Glomerular visceral epithelial cell (primary cell): ENCODE data around the gene PRXL2B.
A peak's percentile ranks its signal among the peaks of the same experiment; 100 is the strongest.
"Not testable (repeated sequence)": the region's sequence is repeated elsewhere in the genome, so short reads cannot be mapped to it uniquely, and the experiment has no call there.

ENCODE experiments used
- DNase-seq: peaks from one replicate; pipeline ENCODE4 v3.0.0-alpha.2; 2016; ENCODE audit errors: extremely low spot score

The PRXL2B gene

DNA sequence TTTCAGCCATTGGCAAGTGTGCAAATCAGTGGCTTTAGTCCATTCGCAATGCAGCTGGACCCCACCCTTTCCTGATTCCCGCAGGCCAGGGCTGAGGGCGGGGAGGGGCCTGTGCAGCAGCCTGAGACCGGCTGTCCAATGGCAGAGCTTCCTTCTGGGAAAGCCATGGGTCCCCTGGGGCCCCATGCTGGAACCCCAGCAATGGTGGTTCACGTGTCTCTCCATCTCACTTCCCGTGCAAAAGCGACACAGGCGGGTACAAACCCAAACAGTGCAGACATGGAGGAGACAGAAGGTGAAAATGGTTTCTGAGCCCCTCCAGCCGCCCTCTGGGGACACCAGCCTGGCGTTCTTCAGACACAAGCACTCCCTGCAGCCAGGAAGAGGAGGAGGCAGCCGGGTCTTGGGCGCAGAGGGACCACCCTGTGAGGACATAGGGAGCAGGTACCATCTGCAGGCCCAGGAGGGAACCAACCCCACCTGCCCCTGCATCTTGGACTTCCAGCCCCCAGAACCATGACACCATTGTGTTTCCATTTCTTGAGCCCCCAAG is 36.2 kb upstream of the PRXL2B start:
- not testable (repeated sequence) for DNase-seq

DNA sequence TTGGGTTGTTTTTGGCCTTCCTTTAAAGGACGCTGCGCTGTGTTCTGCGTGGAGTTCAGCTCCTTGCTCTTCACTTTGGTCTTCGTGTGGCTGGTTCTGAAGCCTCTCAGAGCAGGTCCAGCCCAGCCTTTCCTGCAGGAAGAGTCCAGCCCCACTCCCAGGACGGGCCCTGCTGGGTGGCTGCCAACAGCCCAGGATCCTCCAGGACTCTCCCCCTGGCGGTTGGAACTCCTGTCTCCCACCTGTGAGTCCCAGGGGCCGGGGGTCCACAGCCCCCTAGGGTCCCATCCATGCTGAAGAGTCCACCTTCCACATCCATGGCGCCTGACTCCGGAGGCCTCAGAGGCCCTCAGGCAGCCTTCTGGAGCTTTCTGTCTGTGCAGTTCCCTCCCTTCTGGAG is 35.0 kb upstream of the PRXL2B start:
- DNase-seq, result not testable (repeated sequence)

DNA sequence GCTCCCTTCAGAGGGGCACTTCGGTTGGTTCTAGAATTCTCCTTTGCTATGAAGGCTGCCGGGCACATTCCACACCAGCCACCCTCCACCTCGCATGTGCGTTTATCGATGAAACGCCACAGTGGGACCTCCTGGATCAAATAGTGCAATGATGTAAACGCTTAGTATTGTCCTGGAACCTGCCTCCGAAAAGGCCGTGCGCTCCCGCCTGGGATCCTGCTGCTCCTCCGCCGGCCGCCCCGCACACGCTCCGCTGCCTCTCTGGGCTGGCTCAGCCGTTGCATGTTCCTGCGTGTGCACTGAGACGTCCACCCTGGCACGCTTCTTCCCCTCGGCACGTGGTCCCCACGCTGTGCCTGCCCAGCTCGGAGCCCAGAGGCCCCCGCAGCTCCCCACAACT is 34.4 kb upstream of the PRXL2B start:
- no peak for DNase-seq

DNA sequence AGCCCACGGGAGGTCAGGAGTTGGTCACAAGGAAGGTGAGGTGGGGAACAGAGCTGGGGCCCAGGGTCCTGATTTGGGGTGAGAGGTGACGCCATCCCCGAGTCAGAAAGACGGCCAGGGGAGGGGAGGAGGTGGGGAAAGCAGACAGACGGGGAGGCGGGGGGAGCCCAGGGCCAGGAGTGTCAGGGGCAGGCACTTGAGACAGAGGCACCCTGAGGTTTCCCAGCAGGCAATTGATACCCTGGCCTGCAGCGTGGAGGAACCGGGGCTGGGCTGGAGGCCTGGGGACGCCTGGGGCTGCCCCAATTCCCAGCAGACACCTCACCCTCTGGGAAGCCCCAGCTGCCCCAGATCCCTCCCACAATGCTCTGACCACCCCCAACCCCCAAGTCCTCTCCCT is 33.5 kb upstream of the PRXL2B start:
- DNase-seq, result not testable (repeated sequence)

DNA sequence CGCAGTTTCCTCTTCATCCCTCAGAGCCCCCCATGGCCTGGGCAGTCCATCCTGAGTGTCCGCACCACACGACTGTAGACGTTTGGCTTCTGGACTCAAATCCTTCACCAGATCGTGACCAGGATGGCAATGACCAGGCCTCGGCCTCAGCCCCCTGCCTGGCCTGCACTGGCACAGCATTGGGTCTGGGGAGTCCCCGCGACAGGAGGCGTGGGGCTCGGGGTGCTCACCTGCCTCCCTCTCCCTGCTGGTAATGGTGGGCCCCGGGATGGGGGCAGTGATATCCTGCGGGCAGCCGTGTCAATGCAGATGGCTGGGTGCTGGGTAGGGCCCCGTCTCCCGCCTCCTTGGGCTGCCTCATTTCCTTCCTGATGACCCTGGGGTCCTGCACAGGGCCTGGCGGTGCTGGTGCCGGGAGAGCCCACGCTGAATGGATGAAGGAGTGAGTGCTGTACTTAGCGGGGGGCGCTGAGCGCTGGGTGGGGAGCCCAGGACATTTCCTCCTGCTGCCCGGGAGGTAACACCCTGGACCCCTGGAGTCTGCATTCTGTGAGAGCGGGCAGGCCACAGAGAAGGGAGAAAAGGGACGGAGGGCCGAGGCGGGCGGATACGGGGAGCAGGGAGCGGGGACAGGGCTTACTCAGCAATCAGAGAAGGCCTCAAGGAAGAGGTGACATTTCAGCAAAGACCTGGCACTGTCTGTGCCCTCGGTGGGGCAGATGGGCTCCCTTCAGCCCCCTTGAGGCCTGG is 32.5 kb upstream of the PRXL2B start:
- DNase-seq, result no peak

DNA sequence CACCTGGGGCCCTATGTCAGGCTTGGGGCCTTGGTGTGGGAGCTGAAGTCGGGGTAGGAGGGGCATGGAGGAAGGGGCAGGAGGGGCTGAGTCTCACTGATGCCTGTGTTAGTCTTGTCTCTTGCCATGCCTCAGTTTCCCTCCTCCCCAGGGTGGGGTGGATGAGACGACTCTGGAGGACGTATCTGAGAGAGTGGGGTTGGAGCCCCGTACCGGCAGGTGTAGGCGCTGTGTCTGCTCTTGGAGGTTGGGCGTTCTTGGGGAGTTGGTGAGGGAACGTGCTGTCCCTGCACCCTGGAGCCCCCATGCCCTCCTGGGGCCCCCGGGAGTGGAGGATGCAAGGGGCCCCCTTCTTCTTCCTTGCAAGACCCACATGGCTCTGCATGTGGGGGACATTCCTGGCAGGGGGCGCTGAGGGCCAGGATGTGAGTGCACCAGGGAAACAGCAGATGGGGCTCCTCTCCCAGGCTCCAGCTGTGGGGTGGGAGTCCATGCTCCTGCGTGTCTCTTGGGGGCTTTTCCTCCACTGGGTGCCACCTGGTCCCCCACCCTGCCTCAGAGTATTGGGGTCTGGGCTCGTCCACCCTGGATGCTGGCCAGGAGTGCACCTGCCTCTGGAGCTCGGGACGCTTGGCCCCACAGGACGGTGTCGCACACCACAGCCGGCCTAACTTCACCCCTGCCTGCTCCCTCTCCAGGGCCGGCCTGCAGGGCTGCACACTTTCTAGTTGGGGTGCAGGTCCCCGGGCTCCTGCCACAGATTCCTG is 31.8 kb upstream of the PRXL2B start:
- DNase-seq, result no peak

DNA sequence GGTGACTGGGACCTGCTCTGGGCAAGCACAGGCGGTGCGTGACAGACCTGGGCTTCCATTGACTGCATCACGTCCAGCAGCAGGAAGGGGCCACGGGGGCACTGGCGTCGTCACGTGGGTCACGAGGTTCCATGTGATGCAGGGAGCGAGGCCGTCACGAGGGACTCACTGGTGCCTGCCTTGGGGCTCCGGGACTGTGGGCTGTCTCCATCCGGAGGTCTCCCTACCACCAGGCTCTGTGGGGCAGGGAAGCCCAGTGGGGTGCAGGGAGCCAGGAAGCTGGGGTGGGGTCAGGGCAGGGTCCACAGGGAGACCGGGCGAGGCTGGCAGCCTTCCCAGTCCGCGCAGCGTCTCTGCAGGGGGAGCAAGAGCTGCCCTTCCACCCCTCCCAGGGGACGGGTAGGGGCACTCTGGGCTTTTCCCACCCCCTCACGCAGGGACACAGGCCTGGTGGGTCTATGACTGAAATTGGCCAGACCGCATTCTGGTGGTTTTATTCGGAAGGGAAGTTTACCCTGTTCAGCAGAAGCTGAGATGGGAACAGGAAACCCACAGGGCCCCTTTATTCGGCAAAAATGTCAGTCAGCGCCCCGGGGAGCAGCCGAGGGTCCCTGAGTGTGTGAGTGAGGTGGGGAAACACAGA is 30.8 kb upstream of the PRXL2B start:
- peak; percentile 28 for DNase-seq

DNA sequence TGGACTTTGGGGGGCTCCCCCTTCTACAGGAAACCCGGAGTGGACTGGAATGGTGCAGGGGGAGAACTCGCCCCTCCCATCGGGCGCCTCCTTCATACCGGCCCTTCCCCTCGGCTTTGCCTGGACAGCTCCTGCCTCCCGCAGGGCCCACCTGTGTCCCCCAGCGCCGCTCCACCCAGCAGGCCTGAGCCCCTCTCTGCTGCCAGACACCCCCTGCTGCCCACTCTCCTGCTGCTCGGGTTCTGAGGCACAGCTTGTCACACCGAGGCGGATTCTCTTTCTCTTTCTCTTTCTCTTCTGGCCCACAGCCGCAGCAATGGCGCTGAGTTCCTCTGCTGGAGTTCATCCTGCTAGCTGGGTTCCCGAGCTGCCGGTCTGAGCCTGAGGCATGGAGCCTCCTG is 30.3 kb upstream of the PRXL2B start, which contains the start of gene TNFRSF14:
TNFRSF14 (plus strand) TSS at position 95 of the 401 bp plus-strand sequence; CDS start at position 389, 294 bp downstream.
- DNase-seq, result peak; percentile 54

DNA sequence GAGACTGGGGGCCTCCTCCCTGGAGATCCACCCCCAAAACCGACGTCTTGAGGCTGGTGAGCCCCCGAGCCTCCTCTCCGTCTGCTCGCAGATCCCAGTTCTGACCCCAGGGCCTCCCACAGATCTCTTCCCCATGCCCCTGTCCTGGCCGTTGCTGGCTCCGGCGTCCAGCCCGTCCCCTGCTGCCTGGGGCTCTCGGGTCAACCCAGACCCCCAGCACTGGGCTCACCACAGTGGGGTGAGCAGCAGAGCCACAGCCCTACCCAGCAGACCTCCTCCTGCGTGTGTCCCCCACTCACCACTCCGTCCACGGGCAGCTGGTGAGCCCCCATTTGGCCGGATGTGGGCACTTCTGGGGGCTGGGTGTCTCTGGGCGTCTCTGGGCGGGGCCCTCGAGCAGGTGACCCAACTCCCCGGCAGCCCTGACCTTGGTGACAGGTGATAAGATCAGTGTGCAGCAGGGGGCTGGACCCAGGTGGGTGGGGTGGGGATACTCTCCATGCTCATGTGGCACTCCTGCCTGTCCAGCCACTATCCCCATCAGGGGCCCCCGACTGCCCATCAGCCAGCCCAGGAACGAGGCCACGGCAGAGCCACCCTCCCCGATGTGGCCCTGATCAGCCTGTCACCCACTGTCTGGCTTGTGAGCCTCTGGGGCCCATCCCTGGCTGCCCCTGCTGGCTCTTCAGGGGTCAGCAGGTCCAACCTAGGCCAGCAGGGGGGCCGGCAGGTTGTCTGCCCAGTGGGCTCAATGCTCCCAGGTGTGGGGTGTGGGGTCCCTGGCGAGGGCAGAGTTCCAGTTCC is 29.7 kb upstream of the PRXL2B start:
- DNase-seq, result peak; percentile 24

DNA sequence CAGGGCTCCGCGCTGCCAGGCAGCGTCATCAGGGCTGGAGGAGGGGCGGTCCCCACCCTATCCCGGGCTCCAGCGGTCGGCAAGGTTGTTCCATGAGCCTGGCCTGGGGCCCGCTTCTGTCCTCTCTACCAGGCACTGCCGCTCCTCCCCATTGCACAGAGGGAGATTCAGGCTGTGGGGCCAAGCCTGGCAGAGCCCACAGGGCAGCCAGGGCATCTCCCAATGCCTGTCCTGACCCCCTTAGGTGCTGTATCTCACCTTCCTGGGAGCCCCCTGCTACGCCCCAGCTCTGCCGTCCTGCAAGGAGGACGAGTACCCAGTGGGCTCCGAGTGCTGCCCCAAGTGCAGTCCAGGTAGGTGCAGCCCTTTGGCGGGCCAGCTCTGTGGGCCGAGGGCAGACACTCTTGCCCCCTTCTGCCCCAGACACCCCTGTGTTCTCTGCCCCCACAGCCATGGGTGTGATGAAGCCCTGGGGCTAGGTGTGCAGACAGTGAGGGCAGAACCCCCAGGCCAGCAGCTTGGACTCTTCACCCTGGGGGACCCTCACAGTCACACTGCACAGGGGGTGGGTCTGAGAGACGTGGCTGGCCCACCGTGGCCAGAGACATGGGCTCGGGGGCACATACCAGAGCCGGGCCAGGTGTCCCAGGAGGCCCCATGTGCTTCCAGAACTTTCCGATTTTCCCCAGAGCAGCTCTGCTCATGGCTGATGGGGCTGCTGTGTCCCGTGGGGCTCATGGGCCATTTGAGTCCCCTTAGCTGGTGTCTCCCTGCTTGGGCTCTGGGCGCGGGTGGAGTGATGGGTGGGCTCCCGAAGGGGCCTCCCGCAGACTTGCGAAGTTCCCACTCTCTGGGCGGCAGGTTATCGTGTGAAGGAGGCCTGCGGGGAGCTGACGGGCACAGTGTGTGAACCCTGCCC is 28.8 kb upstream of the PRXL2B start:
- DNase-seq, result no peak

DNA sequence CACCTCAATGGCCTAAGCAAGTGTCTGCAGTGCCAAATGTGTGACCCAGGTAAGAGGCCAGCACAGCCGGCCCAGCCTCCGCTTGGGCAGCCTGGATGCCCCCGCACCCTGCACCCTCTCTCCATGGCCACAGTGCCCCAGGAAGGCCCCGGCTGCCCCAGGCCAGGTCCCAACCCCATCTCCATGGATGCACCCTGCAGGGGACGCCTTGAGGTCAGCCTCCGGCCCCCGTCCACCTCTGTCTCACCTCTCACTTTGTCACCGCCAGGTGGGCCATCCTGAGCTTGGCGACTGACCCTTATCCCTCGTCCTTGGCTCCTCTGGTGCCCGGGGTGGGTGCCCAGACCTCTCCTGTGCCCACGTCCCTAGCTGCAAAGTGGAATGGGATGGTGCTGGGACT is 28.2 kb upstream of the PRXL2B start:
- no peak for DNase-seq

DNA sequence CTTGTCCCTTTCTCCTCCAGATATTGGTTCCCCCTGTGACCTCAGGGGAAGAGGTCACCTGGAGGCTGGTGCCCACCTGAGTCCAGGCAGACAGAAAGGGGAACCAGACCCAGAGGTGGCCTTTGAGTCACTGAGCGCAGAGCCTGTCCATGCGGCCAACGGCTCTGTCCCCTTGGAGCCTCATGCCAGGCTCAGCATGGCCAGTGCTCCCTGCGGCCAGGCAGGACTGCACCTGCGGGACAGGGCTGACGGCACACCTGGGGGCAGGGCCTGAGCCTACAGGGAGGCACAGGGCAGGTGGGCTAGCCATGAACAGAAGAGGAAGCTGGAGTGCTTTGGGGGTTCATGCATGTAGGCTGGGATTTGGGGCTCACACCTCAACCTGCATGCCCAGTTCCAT is 27.7 kb upstream of the PRXL2B start:
- no peak for DNase-seq

DNA sequence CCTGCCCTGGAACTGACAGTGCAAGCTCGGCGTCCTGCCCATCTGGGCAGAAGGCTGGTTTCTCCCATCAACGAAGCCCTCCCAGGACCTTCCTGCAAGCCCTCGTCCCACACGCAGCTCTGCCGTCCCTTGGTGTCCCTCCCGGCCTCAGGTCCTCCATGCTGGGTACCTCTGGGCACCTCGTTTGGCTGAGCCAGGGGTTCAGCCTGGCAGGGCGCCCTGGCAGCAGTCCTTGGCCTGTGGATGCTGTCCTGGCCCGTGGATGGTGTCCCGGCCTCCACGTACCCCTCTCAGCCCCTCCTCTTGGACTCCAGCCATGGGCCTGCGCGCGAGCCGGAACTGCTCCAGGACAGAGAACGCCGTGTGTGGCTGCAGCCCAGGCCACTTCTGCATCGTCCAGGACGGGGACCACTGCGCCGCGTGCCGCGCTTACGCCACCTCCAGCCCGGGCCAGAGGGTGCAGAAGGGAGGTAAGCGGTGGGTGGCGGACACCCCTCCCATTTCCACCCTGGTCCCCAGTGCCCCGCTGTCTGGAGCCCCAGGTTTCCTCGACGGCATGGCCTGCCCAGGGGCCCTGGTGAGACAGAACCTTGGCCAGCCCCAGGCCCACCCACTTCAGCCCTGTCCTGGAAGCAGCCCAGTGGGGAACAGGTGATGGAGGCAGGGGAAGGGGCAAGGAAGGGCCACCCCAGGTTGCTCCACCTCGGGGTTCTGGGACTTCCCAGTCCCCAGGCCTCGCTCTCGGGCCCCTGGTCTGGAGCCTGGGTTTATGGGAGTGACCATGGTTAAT is 26.9 kb upstream of the PRXL2B start:
- DNase-seq, result no peak

DNA sequence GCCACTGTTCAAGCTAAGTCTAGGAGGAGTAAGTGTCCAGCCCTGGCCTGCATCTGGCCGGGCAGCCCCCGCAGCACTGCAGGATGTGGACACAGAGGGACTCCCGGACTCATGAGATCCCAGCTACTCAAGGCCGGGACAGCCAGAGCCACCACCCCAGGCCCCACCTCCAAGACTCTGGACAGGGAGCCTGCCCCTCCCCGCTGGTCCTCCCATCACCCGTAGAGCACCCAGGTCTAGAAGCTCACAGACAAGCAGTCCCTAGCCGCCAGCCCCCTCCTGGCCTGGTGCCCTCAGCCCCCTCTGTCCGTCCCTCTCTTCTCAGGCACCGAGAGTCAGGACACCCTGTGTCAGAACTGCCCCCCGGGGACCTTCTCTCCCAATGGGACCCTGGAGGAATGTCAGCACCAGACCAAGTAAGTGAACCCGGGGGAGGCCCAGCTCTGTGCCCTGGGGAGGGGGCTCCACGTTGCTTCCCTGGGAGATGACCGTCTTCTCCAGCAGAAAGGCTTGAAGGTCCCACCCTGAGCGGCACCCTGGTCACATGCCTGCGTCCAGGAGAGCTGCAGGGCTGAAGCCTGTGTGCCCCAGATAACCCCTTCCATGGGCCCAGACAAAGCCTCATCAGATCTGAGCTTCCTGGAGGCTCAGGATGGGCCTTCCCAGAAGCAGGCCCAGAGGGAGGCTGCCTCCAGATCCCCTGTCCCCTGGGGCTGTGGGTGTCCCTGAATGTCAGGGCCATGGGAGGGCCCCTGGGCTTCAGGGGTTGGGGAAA is 26.1 kb upstream of the PRXL2B start:
- no peak for DNase-seq

DNA sequence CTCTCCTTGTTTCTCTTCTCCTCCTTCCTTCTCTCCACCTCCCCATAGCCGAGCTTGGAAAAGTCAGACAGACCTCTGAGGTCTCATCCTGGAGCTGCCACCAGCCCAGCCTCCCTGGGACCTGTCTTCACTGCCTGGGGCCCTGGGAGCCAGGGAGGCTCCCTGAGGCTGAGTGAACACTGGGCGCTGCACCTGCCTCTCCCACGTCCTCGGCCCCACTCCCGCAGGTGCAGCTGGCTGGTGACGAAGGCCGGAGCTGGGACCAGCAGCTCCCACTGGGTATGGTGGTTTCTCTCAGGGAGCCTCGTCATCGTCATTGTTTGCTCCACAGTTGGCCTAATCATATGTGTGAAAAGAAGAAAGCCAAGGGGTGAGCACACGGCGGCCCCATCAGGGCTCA is 25.1 kb upstream of the PRXL2B start:
- no peak for DNase-seq

DNA sequence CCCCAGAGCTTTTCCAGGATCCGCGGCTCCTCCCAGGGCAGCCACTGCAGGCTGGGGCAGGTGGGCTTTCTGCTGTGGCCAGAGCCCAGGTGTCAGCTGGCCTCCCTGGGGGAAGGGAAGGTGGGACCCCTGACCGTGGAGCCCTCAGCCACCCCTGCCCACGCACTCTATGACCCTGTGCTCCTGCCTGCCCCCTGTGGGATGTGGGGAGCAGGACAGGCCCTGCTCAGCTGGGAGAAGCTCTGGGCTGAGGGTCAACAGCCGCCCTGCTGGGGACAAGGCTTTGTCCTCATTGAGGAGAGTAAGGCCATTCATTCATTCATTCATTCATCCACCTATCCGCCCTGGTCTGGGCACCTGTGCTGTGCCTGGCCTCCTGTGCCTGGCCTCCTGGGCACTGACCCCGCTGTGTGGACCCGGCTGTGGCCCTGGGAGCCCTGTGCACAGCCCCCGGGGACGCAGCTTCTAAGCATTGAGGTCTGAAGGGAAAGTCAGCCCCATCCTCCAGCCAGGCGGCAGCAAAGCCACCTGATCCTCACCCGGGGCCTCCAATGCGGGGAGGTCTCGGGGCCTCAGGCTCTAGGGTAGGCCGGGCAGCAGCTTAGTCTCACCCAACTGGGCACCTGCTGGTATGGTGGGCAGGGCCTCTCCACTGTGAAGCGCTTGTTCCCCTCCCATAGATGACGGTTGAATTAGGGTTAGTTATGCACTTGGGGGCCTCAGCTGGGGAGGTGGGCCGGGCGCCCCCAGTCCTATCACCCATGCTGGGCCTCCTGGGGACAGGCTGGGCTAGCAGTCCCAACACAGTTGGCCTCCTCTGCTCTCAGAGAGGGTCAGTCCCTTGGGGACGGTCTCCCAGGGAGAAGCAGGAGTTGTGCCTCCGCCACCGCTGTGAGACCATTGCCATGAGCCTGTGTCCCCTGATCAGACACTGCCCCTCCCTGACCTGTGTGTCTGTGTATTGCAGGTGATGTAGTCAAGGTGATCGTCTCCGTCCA is 24.4 kb upstream of the PRXL2B start:
- no peak for DNase-seq

DNA sequence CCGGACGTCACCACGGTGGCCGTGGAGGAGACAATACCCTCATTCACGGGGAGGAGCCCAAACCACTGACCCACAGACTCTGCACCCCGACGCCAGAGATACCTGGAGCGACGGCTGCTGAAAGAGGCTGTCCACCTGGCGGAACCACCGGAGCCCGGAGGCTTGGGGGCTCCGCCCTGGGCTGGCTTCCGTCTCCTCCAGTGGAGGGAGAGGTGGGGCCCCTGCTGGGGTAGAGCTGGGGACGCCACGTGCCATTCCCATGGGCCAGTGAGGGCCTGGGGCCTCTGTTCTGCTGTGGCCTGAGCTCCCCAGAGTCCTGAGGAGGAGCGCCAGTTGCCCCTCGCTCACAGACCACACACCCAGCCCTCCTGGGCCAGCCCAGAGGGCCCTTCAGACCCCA is 23.4 kb upstream of the PRXL2B start:
- DNase-seq, result no peak
